Ovary (tissue), 10 donors: ENCODE data around the gene EXOC1L. TPM values are rescaled to one million over a fixed set of nuclear protein-coding genes. Genes with fewer than 3 reads are reported as not detected.

Experiments used
- DNase-seq, 5 donors: peaks; one replicate each; pipeline ENCODE4 v3.0.0-alpha.2; 2019 to 2020
- H3K27ac ChIP-seq, 2 donors: fragments of 200-600 bp; one replicate each; pipeline versions ENCODE4 v1.5.1 to v1.8.0; 2019 to 2022
- H3K27me3 ChIP-seq: fragments of 200-600 bp; one replicate; pipeline ENCODE4 v1.8.0; 2022
- H3K36me3 ChIP-seq: fragments of 200-600 bp; sonication (generic); one replicate; pipeline ENCODE4 v1.5.1; 2019
- H3K4me1 ChIP-seq: one replicate; pipeline ENCODE4 v1.8.1; 2013; ENCODE audit warnings: mild to moderate bottlenecking, moderate library complexity; ENCODE audit not compliant: insufficient read depth
- H3K4me3 ChIP-seq: fragments of 200-600 bp; sonication (generic); one replicate; pipeline ENCODE4 v1.5.1; 2017
- H3K9me3 ChIP-seq, 2 donors: fragments of 200-600 bp in 1 of 2; sonication (generic) in 1 of 2; one replicate each; pipeline versions ENCODE4 v1.5.1 to v1.8.1; 2013 to 2019; ENCODE audit warnings: mild to moderate bottlenecking in 1 of 2, moderate library complexity in 1 of 2
- EP300 ChIP-seq: sonication (generic); formaldehyde crosslinking; IDR thresholded peaks from one replicate; pipeline ENCODE4 v1.6.1; 2017; ENCODE audit warnings: antibody characterized with exemption
- POLR2A ChIP-seq: fragments of 450-650 bp; IDR thresholded peaks from one replicate; pipeline ENCODE4 v1.6.1; 2017; ENCODE audit warnings: antibody characterized with exemption, mild to moderate bottlenecking, moderate library complexity
- WGBS, 3 donors: extraction: QIAGEN DNeasy Blood & Tissue Kit in 1 of 3; methylation state at CpG; one replicate each; pipeline versions ENCODE4 v1.1.5 to v1.1.7; 2013 to 2017; 5-methylcytosine and 5-hydroxymethylcytosine counted together
- intact Hi-C, 4 donors: fragments of 100-400 bp; cut with DNase I; formaldehyde crosslinking; loops; one replicate each; pipeline versions ENCODE4 v1.11.0 to v1.15.1; 2022 to 2023
- long read RNA-seq, 3 donors: library from polyadenylated mRNA in 2 of 3; unstranded in 2 of 3; transcript quantifications; one replicate each; pipeline ENCODE4 v2.0.0 and lab custom pipeline, GENCODE V29; 2021 to 2026
- polyA plus RNA-seq, 2 donors: library from polyadenylated mRNA; stranded (reverse); fragments of 200-250 nt in 1 of 2; fragments of 350-450 nt in 1 of 2; fragmentation: Illumina TruSeq in 1 of 2; extraction: RNeasy Lipid Tissue Mini Kit (QIAGEN cat#74804) in 1 of 2; gene quantifications; one replicate each; pipeline ENCODE4 v1.2.3, GENCODE V29; 2013 to 2014
- total RNA-seq, 7 donors: library from RNA; depleted of rRNA in 2 of 7; stranded (reverse); fragments of >200 nt in 2 of 7; fragmentation: NEBNext Ultra II Directional in 3 of 7; extraction: Animal tissue kit (Norgen Biotek cat#: 25700) in 3 of 7; gene quantifications; one replicate each; pipeline versions ENCODE4 v1.1.0 to v1.2.4, GENCODE V29; 2016 to 2023
- TF ChIP-seq, protein P1 (sequence below), 3 donors: fragments of 450-650 bp in 2 of 3; fragments of 200-600 bp in 1 of 3; IDR thresholded peaks; one replicate each; pipeline versions ENCODE4 v1.5.1 to v1.8.0; 2016 to 2022; ENCODE audit warnings: antibody characterized with exemption in 3 of 3, mild to moderate bottlenecking in 1 of 3
- donor health status: DM: no; HTN: no; CAD: no; lungs with moderate emphysema.
- donor health status: DM: no; HTN: no; CAD: no.
- donor health status: Bipolar disorder and iron deficiency.
- donor health status: DM: yes; HTN: yes; CAD: no.
- donor health status: DM: no; HTN: no; CAD: no.
- donor health status: DM: yes; HTN: yes; CAD: no.

EXOC1L gene
- total RNA-seq (not detected), polyA plus RNA-seq (not detected)
- long read RNA-seq, donor 1, result 0 reads
- long read RNA-seq, donor 2, result 0 reads
- long read RNA-seq, donor 3, result 0 reads

- Histone ChIP-seq H3K4me1 (no peaks in the 10 kb centered on the region), H3K4me3 (no peak within 1 kb of the TSS), H3K27ac (no peak within 1 kb of the TSS), H3K27me3 (no peaks in the 10 kb centered on the region), H3K36me3 (no peaks in the 10 kb centered on the region), H3K9me3 (no peaks in the 10 kb centered on the region)
- intact Hi-C loops, result no loop called here
- TF ChIP-seq POLR2A, result no peak
- no peak for TF ChIP-seq EP300
- TF ChIP-seq, protein P1, sequence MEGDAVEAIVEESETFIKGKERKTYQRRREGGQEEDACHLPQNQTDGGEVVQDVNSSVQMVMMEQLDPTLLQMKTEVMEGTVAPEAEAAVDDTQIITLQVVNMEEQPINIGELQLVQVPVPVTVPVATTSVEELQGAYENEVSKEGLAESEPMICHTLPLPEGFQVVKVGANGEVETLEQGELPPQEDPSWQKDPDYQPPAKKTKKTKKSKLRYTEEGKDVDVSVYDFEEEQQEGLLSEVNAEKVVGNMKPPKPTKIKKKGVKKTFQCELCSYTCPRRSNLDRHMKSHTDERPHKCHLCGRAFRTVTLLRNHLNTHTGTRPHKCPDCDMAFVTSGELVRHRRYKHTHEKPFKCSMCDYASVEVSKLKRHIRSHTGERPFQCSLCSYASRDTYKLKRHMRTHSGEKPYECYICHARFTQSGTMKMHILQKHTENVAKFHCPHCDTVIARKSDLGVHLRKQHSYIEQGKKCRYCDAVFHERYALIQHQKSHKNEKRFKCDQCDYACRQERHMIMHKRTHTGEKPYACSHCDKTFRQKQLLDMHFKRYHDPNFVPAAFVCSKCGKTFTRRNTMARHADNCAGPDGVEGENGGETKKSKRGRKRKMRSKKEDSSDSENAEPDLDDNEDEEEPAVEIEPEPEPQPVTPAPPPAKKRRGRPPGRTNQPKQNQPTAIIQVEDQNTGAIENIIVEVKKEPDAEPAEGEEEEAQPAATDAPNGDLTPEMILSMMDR (IDR thresholded peaks at IDR 0.05), result no peak
- WGBS, 3 donors, result 1 to 9% (median 4%) methylated on average over 13 of the region's 13 CpGs
- peak in 4 of 5 donors; percentile 7 to 33 (median 14) for DNase-seq
Observed at GRCh38 chr4:55819634-55820033, at the start of gene EXOC1L. EXOC1L (plus strand) TSS chr4:55819790; CDS start chr4:55820027, 237 bp downstream.

GRCh38 chr4:55770662-55771061 lies 48.9 kb upstream of the EXOC1L start:
- intact Hi-C loops, result no loop called here
- H3K27ac ChIP-seq, result no peak overlapping the region
- no peaks in the 10 kb centered on the region for H3K36me3 ChIP-seq
- no peaks in the 10 kb centered on the region for H3K27me3 ChIP-seq
- H3K9me3 ChIP-seq, result no peaks in the 10 kb centered on the region
- WGBS, 3 donors, result 87 to 91% (median 90%) methylated on average over 3 of the region's 3 CpGs
- DNase-seq, result no peak
- no peak overlapping the region for H3K4me3 ChIP-seq
- TF ChIP-seq POLR2A (no peak), EP300 (no peak)
- TF ChIP-seq, protein P1 (IDR thresholded peaks at IDR 0.05), result no peak
- no peaks in the 10 kb centered on the region for H3K4me1 ChIP-seq

DNA sequence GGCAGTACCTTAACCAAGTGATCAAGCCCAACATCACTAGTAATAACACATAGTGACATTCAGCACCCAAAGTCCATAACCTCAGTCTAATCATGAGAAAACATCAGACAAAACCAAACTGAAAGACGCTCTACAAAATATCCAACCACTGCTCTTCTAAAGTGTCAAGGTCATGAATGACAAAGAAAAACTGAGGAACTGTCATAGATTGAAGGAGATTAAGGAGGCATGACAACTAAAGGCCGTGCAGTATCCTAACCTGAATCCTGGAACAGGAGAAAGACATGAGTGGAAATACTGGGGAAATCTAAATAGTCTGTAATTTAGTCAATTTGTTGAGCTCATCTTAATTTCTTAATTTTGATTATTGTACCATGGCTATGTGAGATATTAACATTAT lies 38.2 kb upstream of the EXOC1L start:
- Histone ChIP-seq H3K36me3 (no peaks in the 10 kb centered on the region), H3K27ac (no peak overlapping the region), H3K4me1 (no peaks in the 10 kb centered on the region), H3K4me3 (no peak overlapping the region), H3K9me3 (no peaks in the 10 kb centered on the region), H3K27me3 (no peaks in the 10 kb centered on the region)
- no peak for DNase-seq
- intact Hi-C loops, result no loop called here
- TF ChIP-seq, protein P1 (IDR thresholded peaks at IDR 0.05), result no peak
- TF ChIP-seq POLR2A (no peak), EP300 (no peak)
- 88 to 90% (median 89%) methylated on average over 2 of the region's 2 CpGs for WGBS, 3 donors

DNA sequence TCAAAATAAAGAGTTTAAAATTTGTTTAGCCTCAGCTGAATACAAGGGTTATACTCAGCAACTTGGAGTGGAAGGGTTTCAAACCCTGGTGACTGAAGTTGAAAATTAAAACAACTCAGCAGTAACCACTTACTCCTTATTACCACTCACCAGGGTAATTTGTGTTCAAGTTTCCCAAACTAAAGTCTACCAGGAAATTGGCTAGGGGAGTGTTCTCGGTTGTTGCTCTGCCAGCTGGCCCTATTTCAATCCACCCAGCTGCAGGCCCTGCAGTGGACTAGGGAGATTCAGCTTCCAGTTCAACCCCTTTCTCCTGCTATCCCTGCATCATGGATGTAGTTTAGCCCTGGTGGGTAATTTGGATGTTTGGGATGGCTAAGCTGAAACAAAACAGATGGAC lies 37.8 kb upstream of the EXOC1L start:
- Histone ChIP-seq H3K4me3 (no peak overlapping the region), H3K9me3 (no peaks in the 10 kb centered on the region), H3K27ac (no peak overlapping the region), H3K4me1 (no peaks in the 10 kb centered on the region), H3K27me3 (no peaks in the 10 kb centered on the region), H3K36me3 (no peaks in the 10 kb centered on the region)
- TF ChIP-seq EP300 (no peak), POLR2A (no peak)
- TF ChIP-seq, protein P1 (IDR thresholded peaks at IDR 0.05), result no peak
- intact Hi-C loops, result no loop called here
- no peak for DNase-seq
- WGBS, 3 donors, result 22 to 44% (median 24%) methylated on average over 1 of the region's 1 CpG
